Stimulated activated CD8-positive, alpha-beta memory T cell treated with anti-CD3 and anti-CD28 coated beads, Interleukin-7, amount 100 ng/mL, for 4 hours (primary cell): ENCODE measurements around the gene DNAJC5.

Source experiments
- DNase-seq, 2 donors: peaks; one replicate each; pipeline ENCODE4 v3.0.0-alpha.2; 2020; ENCODE audit warnings: low read depth in 2 of 2

DNAJC5 gene

GRCh38 chr20:63979557-63980316 lies 84.8 kb downstream of the DNAJC5 start, which contains the start of gene SAMD10:
SAMD10 (minus strand) TSS chr20:63979642; CDS start chr20:63979467, 175 bp downstream.
- DNase-seq, result peak; percentile 77 to 85

DNA sequence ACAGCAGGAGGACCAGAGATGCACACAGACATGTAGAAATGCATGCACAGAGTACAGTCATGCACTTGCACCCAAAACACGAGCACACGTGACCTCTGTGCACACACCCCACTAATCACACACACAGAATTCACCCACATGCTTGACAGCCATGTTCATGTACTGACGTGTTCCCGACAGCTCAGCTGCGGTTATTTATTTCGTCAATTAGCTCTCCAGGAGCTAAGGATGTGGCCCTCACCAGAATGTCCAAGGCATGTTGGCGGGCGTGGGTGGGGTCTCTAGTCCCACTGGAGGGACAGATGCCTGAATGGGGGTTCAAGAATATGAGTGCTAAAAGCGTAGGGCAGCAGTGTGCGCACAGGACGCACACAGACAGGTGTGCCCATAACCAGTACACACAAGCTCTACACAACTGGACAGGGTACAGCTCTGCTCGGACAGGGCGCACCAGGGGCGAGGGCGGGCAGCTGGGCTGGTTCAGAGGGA lies 85.4 kb downstream of the DNAJC5 start:
- no peak for DNase-seq

- peak; percentile 89 to 93 for DNase-seq
Observed at GRCh38 chr20:63980806-63981728, 86.1 kb downstream of the DNAJC5 start, which contains the start of gene PRPF6. PRPF6 (plus strand) TSS chr20:63981132; CDS start chr20:63981246, 114 bp downstream.

GRCh38 chr20:63982937-63983336 lies 88.0 kb downstream of the DNAJC5 start:
- DNase-seq, result no peak
